Transverse colon (tissue), 4 donors: Measurements from ENCODE around the gene SIDT2. TPM values are rescaled to one million over a fixed set of nuclear protein-coding genes. Genes with fewer than 3 reads are reported as not detected.

Experiments
- DNase-seq: peaks from one replicate; pipeline ENCODE4 v3.0.0-alpha.2; 2019
- H3K27ac ChIP-seq, 4 donors: fragments of 200-600 bp; sonication (generic); 2 replicates each; pipeline ENCODE4 v1.5.1; 2016 to 2018; ENCODE audit warnings: inconsistent platforms in 4 of 4
- H3K27me3 ChIP-seq: fragments of 200-600 bp; sonication (generic); 2 replicates; pipeline ENCODE4 v1.5.1; 2017; ENCODE audit warnings: inconsistent platforms
- H3K36me3 ChIP-seq, 4 donors: fragments of 200-600 bp; sonication (generic); 2 replicates each; pipeline ENCODE4 v1.5.1; 2017 to 2019; ENCODE audit warnings: inconsistent platforms in 4 of 4
- H3K4me1 ChIP-seq, 4 donors: fragments of 200-600 bp; sonication (generic); 2 replicates each; pipeline ENCODE4 v1.5.1; 2017 to 2020; ENCODE audit warnings: inconsistent platforms in 4 of 4
- H3K4me3 ChIP-seq, 4 donors: fragments of 200-600 bp; sonication (generic); 1 replicate in 1 of 4; 2 replicates in 3 of 4; pipeline versions ENCODE4 v1.5.1 to v1.6.1; 2017 to 2019; ENCODE audit warnings: inconsistent platforms in 4 of 4
- H3K9me3 ChIP-seq, 2 donors: fragments of 200-600 bp; sonication (generic); 2 replicates each; pipeline ENCODE4 v1.5.1; 2017 to 2019; ENCODE audit warnings: inconsistent platforms in 2 of 2
- EP300 ChIP-seq: sonication (generic); formaldehyde crosslinking; IDR thresholded peaks from one replicate; pipeline ENCODE4 v1.6.1; 2017; ENCODE audit warnings: antibody characterized with exemption, low read depth
- POLR2A ChIP-seq: fragments of 450-650 bp; IDR thresholded peaks from one replicate; pipeline ENCODE4 v1.6.1; 2016; ENCODE audit warnings: antibody characterized with exemption, mild to moderate bottlenecking, moderate library complexity
- POLR2AphosphoS5 ChIP-seq, 3 donors: sonication (generic); formaldehyde crosslinking; IDR thresholded peaks; one replicate each; pipeline ENCODE4 v1.6.1; 2016; ENCODE audit warnings: antibody characterized with exemption in 3 of 3
- WGBS, 2 donors: methylation state at CpG; one replicate each; pipeline ENCODE4 v1.1.5; 2018; ENCODE audit warnings: low coverage in 1 of 2; 5-methylcytosine and 5-hydroxymethylcytosine counted together
- in situ Hi-C, 4 donors: fragments of 200-750 bp; cut with MboI; loops; one replicate each; pipeline versions ENCODE4 v1.15.0 to v1.15.1; 2017; ENCODE audit warnings: low sequenced_read_pairs in 3 of 4, low pct_ligation_motif_present in 1 of 4, low pct_unique_long_range_greater_than_20kb in 1 of 4
- intact Hi-C: fragments of 100-400 bp; cut with DNase I; formaldehyde crosslinking; loops from one replicate; pipeline ENCODE4 v1.15.1; 2023; ENCODE audit warnings: low total_unique reads
- total RNA-seq, 4 donors: library from RNA; depleted of rRNA; stranded (reverse); fragments of >200 nt; gene quantifications; one replicate each; pipeline ENCODE4 v1.1.0, GENCODE V29; 2016
- TF ChIP-seq, protein P1 (sequence below), 5 experiments: fragments of 200-600 bp in 3 of 5; fragments of 450-650 bp in 2 of 5; sonication (generic) in 3 of 5; IDR thresholded peaks; 1 replicate in 2 of 5; 2 replicates in 3 of 5; pipeline ENCODE4 v1.5.1; 2016 to 2017; ENCODE audit warnings: antibody characterized with exemption in 5 of 5, inconsistent platforms in 3 of 5, mild to moderate bottlenecking in 2 of 5, moderate library complexity in 1 of 5

Gene SIDT2
- total RNA-seq, 4 donors from 2014 or later: 68.1 to 95.0 (median 78.2) TPM

GRCh38 chr11:117225553-117226170, 47.1 kb downstream of the SIDT2 start:
- H3K36me3 ChIP-seq: peaks cover 0 to 30% (median 10%) of the 10 kb centered on the region in 4 donors
- peak; percentile 9 for DNase-seq
- no peak overlapping the region for H3K4me3 ChIP-seq
- in situ Hi-C loops (loop anchor here in 1 of 4 donors (5.0 kb wide), 1 partner anchor 43 kb away; no protein-coding TSS in a partner anchor), intact Hi-C loops (loop anchor here (5.0 to 10.0 kb wide), 2 partner anchors 43 to 341 kb away; no protein-coding TSS in a partner anchor)
- 93% methylated on average over 9 of the region's 9 CpGs; no CpG with 5 or more reads in 1 of the 2 donors for WGBS, 2 donors
- H3K27ac ChIP-seq: peak overlapping the region; percentile 83 to 91 (median 86)
- peaks cover 31 to 71% (median 59%) of the 10 kb centered on the region in 4 donors for H3K4me1 ChIP-seq
- H3K27me3 ChIP-seq: no peaks in the 10 kb centered on the region
- TF ChIP-seq, protein P1, sequence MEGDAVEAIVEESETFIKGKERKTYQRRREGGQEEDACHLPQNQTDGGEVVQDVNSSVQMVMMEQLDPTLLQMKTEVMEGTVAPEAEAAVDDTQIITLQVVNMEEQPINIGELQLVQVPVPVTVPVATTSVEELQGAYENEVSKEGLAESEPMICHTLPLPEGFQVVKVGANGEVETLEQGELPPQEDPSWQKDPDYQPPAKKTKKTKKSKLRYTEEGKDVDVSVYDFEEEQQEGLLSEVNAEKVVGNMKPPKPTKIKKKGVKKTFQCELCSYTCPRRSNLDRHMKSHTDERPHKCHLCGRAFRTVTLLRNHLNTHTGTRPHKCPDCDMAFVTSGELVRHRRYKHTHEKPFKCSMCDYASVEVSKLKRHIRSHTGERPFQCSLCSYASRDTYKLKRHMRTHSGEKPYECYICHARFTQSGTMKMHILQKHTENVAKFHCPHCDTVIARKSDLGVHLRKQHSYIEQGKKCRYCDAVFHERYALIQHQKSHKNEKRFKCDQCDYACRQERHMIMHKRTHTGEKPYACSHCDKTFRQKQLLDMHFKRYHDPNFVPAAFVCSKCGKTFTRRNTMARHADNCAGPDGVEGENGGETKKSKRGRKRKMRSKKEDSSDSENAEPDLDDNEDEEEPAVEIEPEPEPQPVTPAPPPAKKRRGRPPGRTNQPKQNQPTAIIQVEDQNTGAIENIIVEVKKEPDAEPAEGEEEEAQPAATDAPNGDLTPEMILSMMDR (IDR thresholded peaks at IDR 0.05): no peak
- TF ChIP-seq EP300 (no peak), POLR2AphosphoS5 (IDR thresholded peaks at IDR 0.05) (no peak), POLR2A (no peak)
- no peaks in the 10 kb centered on the region for H3K9me3 ChIP-seq

- in situ Hi-C loops (loop anchor here in 1 of 4 donors (5.0 kb wide), 1 partner anchor 44 kb away; no protein-coding TSS in a partner anchor), intact Hi-C loops (loop anchor here (5.0 to 10.0 kb wide), 2 partner anchors 44 to 342 kb away; no protein-coding TSS in a partner anchor)
- no peaks in the 10 kb centered on the region for H3K27me3 ChIP-seq
- peak; percentile 54 for DNase-seq
- TF ChIP-seq POLR2AphosphoS5 (IDR thresholded peaks at IDR 0.05) (peak in 2 of 3 donors; percentile 33 to 35), EP300 (no peak), POLR2A (no peak)
- TF ChIP-seq, protein P1 (IDR thresholded peaks at IDR 0.05): peak; percentile 76 to 91 (median 81)
- H3K4me3 ChIP-seq: no peak overlapping the region
- 57 to 70% methylated on average over 5 to 19 of the region's 19 CpGs for WGBS, 2 donors
- peak overlapping the region; percentile 83 to 91 (median 86) for H3K27ac ChIP-seq
- H3K36me3 ChIP-seq: peaks cover 0 to 30% (median 10%) of the 10 kb centered on the region in 4 donors
- peaks cover 27 to 71% (median 58%) of the 10 kb centered on the region in 4 donors for H3K4me1 ChIP-seq
- no peaks in the 10 kb centered on the region for H3K9me3 ChIP-seq
Measured at GRCh38 chr11:117226388-117227385, 48.1 kb downstream of the SIDT2 start.

DNA sequence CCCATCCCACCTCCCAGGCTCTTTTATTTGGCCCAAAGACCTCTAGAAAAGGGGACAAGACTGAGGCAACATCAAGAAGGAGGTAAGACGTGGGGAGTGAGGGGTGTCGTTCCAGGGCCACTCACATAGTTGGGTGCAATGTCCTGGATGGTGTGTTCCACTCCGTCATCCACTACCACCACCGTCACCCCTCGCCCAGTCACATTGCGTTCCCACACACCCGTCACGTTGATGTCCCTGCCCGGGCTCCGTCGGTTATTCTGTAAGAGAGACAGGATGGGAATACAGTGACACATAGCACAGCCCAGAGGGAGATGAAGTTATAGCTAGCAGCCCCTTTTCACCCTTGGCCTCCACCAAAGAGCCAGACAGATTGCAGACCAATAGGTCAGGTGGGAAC, 49.5 kb downstream of the SIDT2 start:
- Histone ChIP-seq H3K27me3 (no peaks in the 10 kb centered on the region), H3K4me3 (no peak overlapping the region), H3K27ac (no peak overlapping the region), H3K4me1 (peaks cover 21 to 58% (median 46%) of the 10 kb centered on the region in 4 donors), H3K36me3 (peaks cover 0 to 30% (median 10%) of the 10 kb centered on the region in 4 donors), H3K9me3 (no peaks in the 10 kb centered on the region)
- TF ChIP-seq POLR2A (no peak), POLR2AphosphoS5 (IDR thresholded peaks at IDR 0.05) (no peak), EP300 (no peak)
- TF ChIP-seq, protein P1 (IDR thresholded peaks at IDR 0.05): no peak
- no peak for DNase-seq
- 93 to 98% methylated on average over 7 to 11 of the region's 11 CpGs for WGBS, 2 donors
- intact Hi-C loops (loop anchor here (5.0 to 10.0 kb wide), 2 partner anchors 46 to 343 kb away; no protein-coding TSS in a partner anchor), in situ Hi-C loops (loop anchor here in 1 of 4 donors (5.0 kb wide), 1 partner anchor 46 kb away; no protein-coding TSS in a partner anchor)
